Measurements from ENCODE around the gene FAM3C.

- TF ChIP-seq CTCF (IDR thresholded peaks at IDR 0.05; ENCODE audit: borderline replicate concordance, extremely low read depth, low read length, poor library complexity, severe bottlenecking) = no peak
- no peak for TF ChIP-seq EZH2 (IDR thresholded peaks at IDR 0.05; ENCODE audit: borderline replicate concordance, low read depth, low read length, severe bottlenecking)
Measured at GRCh38 chr7:121397361-121397760, 1.3 kb upstream of the FAM3C start.

Measured in DND-41 (cell line).